Fibroblast of lung (primary cell): ENCODE data around the gene LGI1. TPM values are rescaled to one million over a fixed set of nuclear protein-coding genes. Genes with fewer than 3 reads are reported as not detected.

Experiments used
- DNase-seq, 2 donors: peaks; one replicate each; pipeline versions ENCODE4 v3.0.0 to v3.0.0-alpha.2; 2010; ENCODE audit warnings: low read depth in 2 of 2
- H2AFZ ChIP-seq: 2 replicates; pipeline ENCODE4 v1.5.1; 2012; ENCODE audit warnings: low read length, control low read depth, inconsistent platforms
- H3K27ac ChIP-seq: 2 replicates; pipeline ENCODE4 v1.5.1; 2011; ENCODE audit warnings: low read length, control low read depth; ENCODE audit not compliant: insufficient read depth
- H3K27me3 ChIP-seq: 2 replicates; pipeline ENCODE4 v1.5.1; 2011; ENCODE audit warnings: mild to moderate bottlenecking, low read length; ENCODE audit not compliant: control insufficient read depth, insufficient read depth
- H3K36me3 ChIP-seq: 2 replicates; pipeline ENCODE4 v1.5.1; 2011; ENCODE audit warnings: low read length; ENCODE audit not compliant: control insufficient read depth, insufficient read depth
- H3K4me1 ChIP-seq: 2 replicates; pipeline ENCODE4 v1.5.1; 2011; ENCODE audit warnings: low read length; ENCODE audit not compliant: control insufficient read depth, insufficient read depth; ENCODE audit errors: extremely low read depth
- H3K4me2 ChIP-seq: 2 replicates; pipeline ENCODE4 v1.5.1; 2011; ENCODE audit warnings: low read length, control low read depth; ENCODE audit not compliant: insufficient read depth; ENCODE audit errors: extremely low read depth
- H3K4me3 ChIP-seq, 4 experiments: fragments of 200-600 bp in 1 of 4; sonication (generic) in 1 of 4; replicated peaks in 1 of 4; 2 replicates each; pipeline ENCODE4 v1.5.1; 2011 to 2016; ENCODE audit warnings: low read length in 4 of 4, low read depth in 3 of 4, mild to moderate bottlenecking in 3 of 4, control low read depth in 2 of 4, inconsistent platforms in 1 of 4, mixed read lengths in 1 of 4; ENCODE audit not compliant: insufficient read depth in 1 of 4; ENCODE audit errors: control extremely low read depth in 1 of 4
- H3K79me2 ChIP-seq: 2 replicates; pipeline ENCODE4 v1.5.1; 2012; ENCODE audit warnings: mild to moderate bottlenecking, low read length, inconsistent platforms; ENCODE audit not compliant: control insufficient read depth, insufficient read depth
- H3K9ac ChIP-seq: 2 replicates; pipeline ENCODE4 v1.5.1; 2011; ENCODE audit warnings: mild to moderate bottlenecking, low read length, control low read depth; ENCODE audit not compliant: insufficient read depth
- H3K9me3 ChIP-seq: 2 replicates; pipeline ENCODE4 v1.5.1; 2012; ENCODE audit warnings: low read depth, low read length; ENCODE audit not compliant: control insufficient read depth, insufficient read depth
- H4K20me1 ChIP-seq: 2 replicates; pipeline ENCODE4 v1.5.1; 2011; ENCODE audit warnings: low read length; ENCODE audit not compliant: control insufficient read depth, insufficient read depth; ENCODE audit errors: extremely low read depth
- EZH2 ChIP-seq: IDR thresholded peaks from 2 replicates; pipeline ENCODE4 v1.5.1; 2012; ENCODE audit warnings: low read length, control low read depth, mild to moderate bottlenecking; ENCODE audit errors: missing control alignments
- polyA plus RNA-seq, 2 donors: library from polyadenylated mRNA; depleted of rRNA in 1 of 2; stranded (reverse) in 1 of 2; unstranded in 1 of 2; fragments of >200 nt; gene quantifications; 2 replicates each; pipeline ENCODE4 v1.2.1, GENCODE V29; 2011 to 2012; ENCODE audit warnings: missing spikeins in 1 of 2
- total RNA-seq: library from RNA; depleted of rRNA; stranded (reverse); fragments of >200 nt; gene quantifications from 2 replicates; pipeline ENCODE4 v1.2.1, GENCODE V29; 2014
- TF ChIP-seq, protein P1 (sequence below), 2 donors: IDR thresholded peaks in 1 of 2; conservative IDR thresholded peaks in 1 of 2; 1 replicate in 1 of 2; 2 replicates in 1 of 2; pipeline ENCODE4 v1.5.1; 2011 to 2012; ENCODE audit warnings: low read length in 2 of 2, control low read depth in 1 of 2, inconsistent platforms in 1 of 2, low read depth in 1 of 2, mild to moderate bottlenecking in 1 of 2

The LGI1 gene
- total and polyA plus RNA-seq, 2 donors (not counting 1 experiment from before 2014, with no cell fraction given), result not detected

DNA sequence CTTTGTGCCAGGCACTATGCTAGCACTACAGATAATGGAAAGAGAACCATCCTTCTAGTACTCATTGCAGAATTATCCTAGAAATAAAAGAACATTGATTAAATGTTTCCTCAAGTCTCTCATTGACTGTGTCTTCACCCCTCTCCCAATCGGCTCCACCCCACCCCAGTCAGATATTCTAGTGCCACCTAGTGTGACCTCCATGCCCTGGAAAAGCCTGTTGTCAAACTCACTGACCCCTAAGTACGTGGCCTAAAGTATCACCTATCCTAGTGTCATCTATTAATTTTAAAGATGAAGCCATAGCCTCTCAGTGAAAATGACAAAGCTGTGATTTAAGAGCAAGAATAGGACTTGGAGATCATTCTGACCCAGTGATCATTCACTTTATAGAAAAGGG, 26.3 kb downstream of the LGI1 start:
- Histone ChIP-seq H3K9ac (no peak overlapping the region), H3K4me2 (no peak overlapping the region), H3K4me3 (no peak overlapping the region), H4K20me1 (no peaks in the 10 kb centered on the region), H3K9me3 (no peaks in the 10 kb centered on the region), H3K27me3 (peaks cover 4% of the 10 kb centered on the region), H3K36me3 (no peaks in the 10 kb centered on the region), H3K79me2 (no peaks in the 10 kb centered on the region), H3K4me1 (no peaks in the 10 kb centered on the region), H2AFZ (no peak overlapping the region), H3K27ac (no peak overlapping the region)
- DNase-seq, result no peak
- TF ChIP-seq, protein P1, sequence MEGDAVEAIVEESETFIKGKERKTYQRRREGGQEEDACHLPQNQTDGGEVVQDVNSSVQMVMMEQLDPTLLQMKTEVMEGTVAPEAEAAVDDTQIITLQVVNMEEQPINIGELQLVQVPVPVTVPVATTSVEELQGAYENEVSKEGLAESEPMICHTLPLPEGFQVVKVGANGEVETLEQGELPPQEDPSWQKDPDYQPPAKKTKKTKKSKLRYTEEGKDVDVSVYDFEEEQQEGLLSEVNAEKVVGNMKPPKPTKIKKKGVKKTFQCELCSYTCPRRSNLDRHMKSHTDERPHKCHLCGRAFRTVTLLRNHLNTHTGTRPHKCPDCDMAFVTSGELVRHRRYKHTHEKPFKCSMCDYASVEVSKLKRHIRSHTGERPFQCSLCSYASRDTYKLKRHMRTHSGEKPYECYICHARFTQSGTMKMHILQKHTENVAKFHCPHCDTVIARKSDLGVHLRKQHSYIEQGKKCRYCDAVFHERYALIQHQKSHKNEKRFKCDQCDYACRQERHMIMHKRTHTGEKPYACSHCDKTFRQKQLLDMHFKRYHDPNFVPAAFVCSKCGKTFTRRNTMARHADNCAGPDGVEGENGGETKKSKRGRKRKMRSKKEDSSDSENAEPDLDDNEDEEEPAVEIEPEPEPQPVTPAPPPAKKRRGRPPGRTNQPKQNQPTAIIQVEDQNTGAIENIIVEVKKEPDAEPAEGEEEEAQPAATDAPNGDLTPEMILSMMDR (conservative IDR thresholded peaks at IDR 0.05 in 1 of 2, IDR thresholded peaks at IDR 0.05 in 1 of 2; ENCODE audit: low read depth in 1 of 2, low read length in 2 of 2), result no peak
- no peak for TF ChIP-seq EZH2

DNA sequence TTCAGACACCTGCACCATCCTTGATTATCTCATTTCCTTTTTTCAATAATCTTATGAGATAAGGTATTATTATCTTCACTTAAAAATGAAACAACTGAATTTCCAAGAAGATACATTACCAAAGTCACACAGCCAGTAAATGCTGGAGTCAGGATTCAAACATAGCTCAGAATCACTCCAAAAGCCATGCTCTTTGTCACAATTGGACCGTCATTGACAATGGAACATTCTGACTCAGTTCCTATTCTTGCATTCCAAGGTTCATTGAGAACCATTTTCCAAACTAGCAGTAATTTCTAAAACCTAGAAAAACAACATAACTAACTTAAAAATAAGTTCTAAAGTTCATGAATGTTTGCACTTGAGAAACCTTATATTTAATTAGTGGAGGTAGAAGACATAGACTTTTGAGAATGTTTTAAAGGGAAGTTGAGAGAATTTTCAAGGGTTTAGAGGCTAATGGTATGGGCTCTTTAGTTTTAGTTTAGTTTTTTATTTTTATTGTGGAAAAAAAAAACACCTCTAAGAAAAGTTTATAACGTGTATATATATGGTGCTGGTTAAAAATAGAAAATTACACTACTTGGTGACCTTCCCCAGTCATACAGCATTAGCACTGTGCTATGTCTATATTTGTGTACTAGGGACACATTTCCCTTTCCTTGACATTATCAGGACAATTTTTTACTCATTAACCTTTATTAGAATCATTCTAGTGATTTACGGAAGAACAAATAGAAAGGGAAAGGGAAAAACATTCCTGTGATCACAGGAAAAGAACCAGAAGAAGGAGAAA, 30.9 kb downstream of the LGI1 start:
- Histone ChIP-seq H3K9ac (no peak overlapping the region), H3K79me2 (no peaks in the 10 kb centered on the region), H3K4me1 (no peaks in the 10 kb centered on the region), H3K27me3 (peaks cover 2% of the 10 kb centered on the region), H3K9me3 (no peaks in the 10 kb centered on the region), H4K20me1 (no peaks in the 10 kb centered on the region), H3K4me2 (no peak overlapping the region), H2AFZ (no peak overlapping the region), H3K36me3 (no peaks in the 10 kb centered on the region), H3K4me3 (no peak overlapping the region), H3K27ac (no peak overlapping the region)
- TF ChIP-seq, protein P1 (conservative IDR thresholded peaks at IDR 0.05 in 1 of 2, IDR thresholded peaks at IDR 0.05 in 1 of 2; ENCODE audit: low read depth in 1 of 2, low read length in 2 of 2), result no peak
- TF ChIP-seq EZH2, result no peak
- no peak for DNase-seq

DNA sequence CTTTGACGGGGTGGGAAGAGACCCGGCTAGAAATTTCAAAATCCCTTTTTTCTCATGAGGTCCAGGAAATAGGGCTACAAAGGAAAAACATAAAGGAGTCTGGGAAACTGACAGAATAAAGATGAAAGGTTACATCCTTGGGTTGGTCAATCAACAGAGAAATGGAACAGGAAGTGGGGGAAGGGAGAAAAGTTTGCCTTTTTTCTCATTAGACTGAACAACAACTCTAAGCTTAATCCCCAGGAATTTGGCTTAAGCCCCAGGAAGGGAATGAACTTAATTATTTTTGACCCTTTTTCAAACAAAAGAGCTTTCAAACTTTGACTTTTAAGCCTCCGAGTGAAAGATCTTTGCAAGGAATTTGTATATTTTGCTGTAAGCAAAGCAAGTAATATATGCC, 32.7 kb downstream of the LGI1 start:
- DNase-seq, result no peak
- Histone ChIP-seq H3K4me1 (no peaks in the 10 kb centered on the region), H3K79me2 (no peaks in the 10 kb centered on the region), H4K20me1 (no peaks in the 10 kb centered on the region), H2AFZ (no peak overlapping the region), H3K27ac (no peak overlapping the region), H3K9ac (no peak overlapping the region), H3K4me3 (no peak overlapping the region), H3K9me3 (no peaks in the 10 kb centered on the region), H3K27me3 (peaks cover 2% of the 10 kb centered on the region), H3K36me3 (no peaks in the 10 kb centered on the region), H3K4me2 (no peak overlapping the region)
- TF ChIP-seq, protein P1 (conservative IDR thresholded peaks at IDR 0.05 in 1 of 2, IDR thresholded peaks at IDR 0.05 in 1 of 2; ENCODE audit: low read depth in 1 of 2, low read length in 2 of 2), result no peak
- TF ChIP-seq EZH2, result no peak
